Measurements from ENCODE around the gene DPP6. TPM values are rescaled to one million over a fixed set of nuclear protein-coding genes. Genes with fewer than 3 reads are reported as not detected.

Gene DPP6
- total RNA-seq, 1 donor from 2014 or later = 1.4 TPM

DNA sequence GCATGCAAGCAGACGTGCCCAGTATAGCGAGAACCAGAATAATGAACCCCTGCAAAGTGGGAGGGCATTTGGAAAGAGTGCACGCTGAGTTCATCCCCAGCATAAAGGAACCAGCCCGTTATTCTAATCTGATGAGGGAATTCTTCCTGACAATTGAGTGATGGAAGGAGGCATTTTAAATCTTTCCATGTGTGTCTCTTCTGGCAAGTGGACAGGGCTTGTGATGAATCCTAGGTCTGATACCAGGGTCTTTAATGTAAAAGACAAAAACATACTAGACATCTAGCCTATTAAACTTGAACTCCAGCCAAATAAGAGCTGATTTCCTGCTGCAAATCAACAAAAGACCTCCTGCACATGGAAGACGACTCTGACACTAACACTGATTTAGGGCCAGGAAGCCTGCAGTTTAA, 301.2 kb downstream of the DPP6 start:
- no peaks in the 10 kb centered on the region for H3K9me3 Mint-ChIP-seq (ENCODE audit: unreplicated experiment)
- H3K27ac Mint-ChIP-seq (ENCODE audit: unreplicated experiment) = no peak overlapping the region

GRCh38 chr7:154364170-154364569, 312.0 kb downstream of the DPP6 start:
- no peaks in the 10 kb centered on the region for H3K9me3 Mint-ChIP-seq (ENCODE audit: unreplicated experiment)
- no peak overlapping the region for H3K4me3 Mint-ChIP-seq (ENCODE audit: unreplicated experiment)
- no peak overlapping the region for H3K27ac Mint-ChIP-seq (ENCODE audit: unreplicated experiment)
- no peaks in the 10 kb centered on the region for H3K36me3 Mint-ChIP-seq (ENCODE audit: low read depth, unreplicated experiment)
- H3K27me3 Mint-ChIP-seq (ENCODE audit: unreplicated experiment) = peaks cover 2% of the 10 kb centered on the region
- no peaks in the 10 kb centered on the region for H3K4me1 Mint-ChIP-seq (ENCODE audit: unreplicated experiment)
- no peak for DNase-seq (ENCODE audit: low spot score)
- TF ChIP-seq CTCF (IDR thresholded peaks at IDR 0.05; ENCODE audit: unreplicated experiment) = no peak

More for the DNA sequence above, 301.2 kb downstream of the DPP6 start:
- Mint-ChIP-seq H3K36me3 (ENCODE audit: low read depth, unreplicated experiment) (no peaks in the 10 kb centered on the region), H3K27me3 (ENCODE audit: unreplicated experiment) (peaks cover 4% of the 10 kb centered on the region), H3K4me1 (ENCODE audit: unreplicated experiment) (no peaks in the 10 kb centered on the region), H3K4me3 (ENCODE audit: unreplicated experiment) (no peak overlapping the region)
- no peak for TF ChIP-seq CTCF (IDR thresholded peaks at IDR 0.05; ENCODE audit: unreplicated experiment)
- no peak for DNase-seq (ENCODE audit: low spot score)

DNA sequence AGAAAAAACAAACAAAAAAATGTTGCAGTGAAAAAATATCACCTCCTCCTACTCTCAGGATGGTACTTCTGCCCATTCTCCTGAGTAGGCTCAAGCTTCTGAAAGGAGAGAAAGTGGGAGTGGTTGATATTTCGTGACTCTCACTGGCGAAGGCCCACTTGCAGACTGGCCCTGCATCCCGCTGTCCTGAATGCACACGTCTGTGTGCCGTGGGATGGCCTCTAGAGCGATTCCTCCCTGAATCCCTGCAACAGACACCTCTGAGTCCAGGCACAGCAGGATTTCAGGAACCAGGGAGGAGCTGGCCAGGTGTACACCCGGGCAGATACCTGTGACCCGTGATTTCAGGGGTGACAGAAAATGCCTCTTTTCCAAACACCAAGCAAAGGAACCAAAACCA, 319.2 kb downstream of the DPP6 start:
- no peak for DNase-seq (ENCODE audit: low spot score)
- TF ChIP-seq CTCF (IDR thresholded peaks at IDR 0.05; ENCODE audit: unreplicated experiment) = no peak
- Mint-ChIP-seq H3K4me3 (ENCODE audit: unreplicated experiment) (no peak overlapping the region), H3K4me1 (ENCODE audit: unreplicated experiment) (peaks cover 9% of the 10 kb centered on the region), H3K9me3 (ENCODE audit: unreplicated experiment) (no peaks in the 10 kb centered on the region), H3K36me3 (ENCODE audit: low read depth, unreplicated experiment) (no peaks in the 10 kb centered on the region), H3K27me3 (ENCODE audit: unreplicated experiment) (no peaks in the 10 kb centered on the region), H3K27ac (ENCODE audit: unreplicated experiment) (no peak overlapping the region)

GRCh38 chr7:154372011-154372601, 319.9 kb downstream of the DPP6 start:
- Mint-ChIP-seq H3K27me3 (ENCODE audit: unreplicated experiment) (no peaks in the 10 kb centered on the region), H3K27ac (ENCODE audit: unreplicated experiment) (no peak overlapping the region), H3K36me3 (ENCODE audit: low read depth, unreplicated experiment) (no peaks in the 10 kb centered on the region), H3K9me3 (ENCODE audit: unreplicated experiment) (no peaks in the 10 kb centered on the region), H3K4me1 (ENCODE audit: unreplicated experiment) (peaks cover 11% of the 10 kb centered on the region), H3K4me3 (ENCODE audit: unreplicated experiment) (no peak overlapping the region)
- DNase-seq (ENCODE audit: low spot score) = no peak
- TF ChIP-seq CTCF (IDR thresholded peaks at IDR 0.05; ENCODE audit: unreplicated experiment) = no peak

GRCh38 chr7:154373956-154374355, 321.8 kb downstream of the DPP6 start:
- Mint-ChIP-seq H3K4me3 (ENCODE audit: unreplicated experiment) (no peak overlapping the region), H3K27me3 (ENCODE audit: unreplicated experiment) (no peaks in the 10 kb centered on the region), H3K27ac (ENCODE audit: unreplicated experiment) (no peak overlapping the region), H3K36me3 (ENCODE audit: low read depth, unreplicated experiment) (no peaks in the 10 kb centered on the region), H3K4me1 (ENCODE audit: unreplicated experiment) (peaks cover 12% of the 10 kb centered on the region), H3K9me3 (ENCODE audit: unreplicated experiment) (no peaks in the 10 kb centered on the region)
- no peak for TF ChIP-seq CTCF (IDR thresholded peaks at IDR 0.05; ENCODE audit: unreplicated experiment)
- DNase-seq (ENCODE audit: low spot score) = no peak
